WTC11 (cell line): ENCODE results near the gene EHD4.

Source experiments
- CTCF ChIP-seq: fragments of 200-600 bp; IDR thresholded peaks from 2 replicates; pipeline ENCODE4 v1.8.0; 2022; ENCODE audit warnings: antibody characterized with exemption
- IRF1 ChIP-seq: sonication (generic); formaldehyde crosslinking; IDR thresholded peaks from 2 replicates; pipeline ENCODE4 v1.8.0; 2023; ENCODE audit warnings: missing genetic modification reagents
- NR1H2 ChIP-seq: sonication (generic); formaldehyde crosslinking; IDR thresholded peaks from 2 replicates; pipeline ENCODE4 v1.9.0; 2021; ENCODE audit warnings: mild to moderate bottlenecking, moderate library complexity, missing genetic modification reagents
- SP1 ChIP-seq: sonication (generic); formaldehyde crosslinking; conservative IDR thresholded peaks from 2 replicates; pipeline ENCODE4 v1.8.1; 2022; ENCODE audit warnings: missing genetic modification reagents
- TP53 ChIP-seq: sonication (generic); formaldehyde crosslinking; IDR thresholded peaks from 2 replicates; pipeline ENCODE4 v1.8.1; 2023; ENCODE audit warnings: mild to moderate bottlenecking, missing genetic modification reagents
- USF2 ChIP-seq: sonication (generic); formaldehyde crosslinking; IDR thresholded peaks from 2 replicates; pipeline ENCODE4 v1.8.1; 2023; ENCODE audit warnings: mild to moderate bottlenecking, missing genetic modification reagents, moderate library complexity
- ZNF416 ChIP-seq: fragments of 250-450 bp; sonication (Bioruptor Pico); IDR thresholded peaks from 2 replicates; pipeline ENCODE4 v1.9.0; 2021; ENCODE audit warnings: mild to moderate bottlenecking, inconsistent platforms
- TF ChIP-seq, protein P1 (sequence below): sonication (generic); formaldehyde crosslinking; IDR thresholded peaks from 2 replicates; pipeline ENCODE4 v1.8.0; 2022; ENCODE audit warnings: mild to moderate bottlenecking, missing genetic modification reagents

DNA sequence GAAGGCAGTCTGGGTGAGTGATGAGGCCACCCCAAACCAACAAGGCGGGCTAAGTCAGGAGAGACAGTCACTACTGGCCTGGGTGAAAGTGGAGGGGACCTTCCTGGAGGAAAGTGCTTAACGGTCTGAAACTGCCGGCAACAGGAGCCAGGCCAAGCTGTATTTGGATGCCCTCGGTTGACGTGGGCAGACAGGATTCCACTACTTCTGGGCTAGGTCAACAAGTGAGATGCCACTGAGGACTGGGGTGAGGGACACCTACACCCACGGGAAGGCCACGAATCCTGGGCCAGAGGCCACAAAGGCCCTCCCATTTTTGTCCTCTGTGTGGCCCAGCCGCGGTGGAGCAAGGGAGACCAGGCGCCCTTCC, 90.8 kb downstream of the EHD4 start:
- TF ChIP-seq CTCF (no peak), SP1 (CRISPR knock-in tag) (no peak), NR1H2 (CRISPR knock-in tag) (no peak), USF2 (CRISPR knock-in tag) (no peak), ZNF416 (no peak), TP53 (no peak), IRF1 (no peak)
- TF ChIP-seq, protein P1, sequence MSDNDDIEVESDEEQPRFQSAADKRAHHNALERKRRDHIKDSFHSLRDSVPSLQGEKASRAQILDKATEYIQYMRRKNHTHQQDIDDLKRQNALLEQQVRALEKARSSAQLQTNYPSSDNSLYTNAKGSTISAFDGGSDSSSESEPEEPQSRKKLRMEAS (CRISPR knock-in tag): no peak
